ENCODE measurements around the gene EXOC6B. TPM values are rescaled to one million over a fixed set of nuclear protein-coding genes. Genes with fewer than 3 reads are reported as not detected.

EXOC6B gene
- total RNA-seq, 1 donor = 9.2 TPM

DNA sequence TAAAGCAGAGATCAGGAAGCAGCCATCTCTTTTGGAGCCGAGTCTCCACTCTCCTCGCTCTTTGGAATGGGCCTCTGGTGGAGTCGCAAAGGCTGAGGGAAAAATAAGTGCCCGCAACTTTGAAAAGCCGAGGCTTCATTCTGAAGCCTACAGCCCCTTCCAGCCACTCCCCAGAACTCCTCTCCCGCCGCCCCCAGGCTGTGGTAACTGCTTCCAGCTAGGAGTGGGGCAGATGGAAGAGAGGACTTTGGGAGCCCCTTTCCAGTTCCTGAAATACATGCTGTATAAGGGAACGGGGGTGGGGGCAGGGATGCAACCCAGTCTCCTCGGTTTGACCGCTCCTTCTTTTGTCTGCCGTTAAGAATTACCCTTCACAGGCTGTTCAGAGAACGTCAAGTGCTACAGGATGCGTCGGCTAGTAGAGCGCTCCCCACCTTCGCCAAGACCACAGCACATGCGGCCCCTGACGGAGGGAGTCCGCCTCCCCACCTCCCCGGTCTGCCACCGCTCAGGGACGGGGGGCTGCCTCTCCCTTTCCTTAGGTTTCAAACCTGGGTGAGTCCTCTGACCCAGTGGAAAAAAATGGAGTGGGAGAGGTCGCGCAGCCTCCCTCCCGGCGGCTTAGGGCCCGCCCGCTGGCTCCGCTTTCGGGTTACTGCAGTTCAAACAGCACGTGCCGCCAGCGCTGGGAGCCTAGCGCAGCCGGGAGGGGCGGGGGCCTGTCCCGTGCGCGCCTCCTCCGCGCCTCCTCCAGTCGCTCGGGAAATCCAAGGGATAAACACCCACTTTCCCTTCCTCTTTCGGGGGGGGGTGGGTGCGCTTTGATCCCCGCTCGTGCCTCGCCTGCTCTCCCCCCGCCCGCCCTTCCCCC lies 683.0 kb downstream of the EXOC6B start:
- peak in 1 of 3 donors; percentile 17 for DNase-seq (ENCODE audit: low read depth in 2 of 3, low spot score in 2 of 3)

DNA sequence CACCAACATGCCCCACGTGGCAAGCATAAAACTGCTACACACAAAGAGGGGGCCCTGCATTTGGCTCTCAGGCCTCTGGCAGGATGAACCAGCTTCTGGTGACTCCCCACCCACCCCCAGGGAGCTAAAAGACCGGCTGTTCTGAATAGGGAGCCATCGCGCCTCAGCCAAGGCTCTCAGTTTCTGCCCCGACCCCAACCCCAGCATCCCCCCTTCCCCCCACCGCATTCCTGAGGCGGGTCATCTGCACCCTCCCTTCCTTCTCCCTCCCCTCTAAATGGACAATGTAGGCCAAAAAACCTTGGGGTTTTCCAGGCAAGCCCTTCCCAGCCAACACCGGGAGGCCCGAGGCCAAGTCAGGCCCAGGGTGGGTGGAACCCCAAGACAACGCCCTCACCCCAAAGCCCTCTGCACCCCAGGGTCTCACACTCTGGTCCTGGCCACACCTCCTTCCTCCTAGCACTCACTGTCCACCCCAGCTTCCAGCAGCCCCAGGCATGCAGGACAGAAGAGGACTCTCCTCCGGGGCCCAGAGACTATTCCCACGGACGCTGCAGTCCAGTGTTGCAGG lies 683.9 kb downstream of the EXOC6B start:
- DNase-seq (ENCODE audit: low read depth in 2 of 3, low spot score in 2 of 3) = no peak

DNA sequence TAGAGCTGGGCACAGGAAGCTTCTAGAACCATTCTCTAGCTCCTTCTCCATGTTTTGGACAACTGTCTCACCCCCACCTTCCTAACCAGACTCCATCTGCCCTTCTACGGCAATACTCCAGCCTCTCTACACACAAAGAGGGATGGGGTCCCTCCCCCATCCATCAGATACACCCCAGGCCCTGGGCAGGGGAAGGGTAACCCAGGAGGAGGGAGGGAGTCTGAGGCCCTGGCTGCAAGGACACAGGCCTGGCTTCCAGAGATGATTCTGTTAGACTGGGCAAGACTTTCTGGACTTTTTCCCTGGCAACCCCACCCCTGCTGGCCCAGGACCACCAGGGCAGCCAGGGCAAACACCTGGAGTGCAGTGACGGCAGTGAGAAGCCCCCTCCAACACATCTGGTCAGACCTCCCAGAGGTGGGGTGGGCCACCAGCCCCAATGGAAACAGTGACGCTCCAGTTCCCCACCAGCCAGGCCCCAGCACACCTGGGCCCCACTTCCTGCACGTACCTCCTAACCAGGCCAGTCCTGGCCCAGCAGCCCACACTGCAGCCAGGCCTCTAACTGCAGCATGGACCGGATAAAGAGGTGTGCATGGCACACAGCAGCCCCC lies 684.7 kb downstream of the EXOC6B start:
- no peak for DNase-seq (ENCODE audit: low read depth in 2 of 3, low spot score in 2 of 3)

DNA sequence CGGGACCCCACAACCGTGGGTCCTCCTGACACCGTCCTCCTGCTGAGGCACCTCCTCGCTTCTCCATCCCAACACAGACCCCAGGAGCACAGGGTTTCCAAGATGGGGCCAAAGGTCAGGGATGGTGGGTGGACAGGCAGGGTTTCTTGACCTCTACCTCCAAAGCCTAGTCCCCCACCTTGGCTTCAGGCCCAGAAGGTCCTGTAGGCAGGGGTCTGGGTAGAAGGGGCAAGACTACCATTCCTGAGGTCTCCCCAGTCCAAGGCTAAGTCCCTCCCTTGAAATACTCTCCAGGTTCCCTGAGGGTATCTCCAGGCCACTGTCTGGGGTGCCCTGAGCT lies 685.2 kb downstream of the EXOC6B start:
- no peak for DNase-seq (ENCODE audit: low read depth in 2 of 3, low spot score in 2 of 3)

DNA sequence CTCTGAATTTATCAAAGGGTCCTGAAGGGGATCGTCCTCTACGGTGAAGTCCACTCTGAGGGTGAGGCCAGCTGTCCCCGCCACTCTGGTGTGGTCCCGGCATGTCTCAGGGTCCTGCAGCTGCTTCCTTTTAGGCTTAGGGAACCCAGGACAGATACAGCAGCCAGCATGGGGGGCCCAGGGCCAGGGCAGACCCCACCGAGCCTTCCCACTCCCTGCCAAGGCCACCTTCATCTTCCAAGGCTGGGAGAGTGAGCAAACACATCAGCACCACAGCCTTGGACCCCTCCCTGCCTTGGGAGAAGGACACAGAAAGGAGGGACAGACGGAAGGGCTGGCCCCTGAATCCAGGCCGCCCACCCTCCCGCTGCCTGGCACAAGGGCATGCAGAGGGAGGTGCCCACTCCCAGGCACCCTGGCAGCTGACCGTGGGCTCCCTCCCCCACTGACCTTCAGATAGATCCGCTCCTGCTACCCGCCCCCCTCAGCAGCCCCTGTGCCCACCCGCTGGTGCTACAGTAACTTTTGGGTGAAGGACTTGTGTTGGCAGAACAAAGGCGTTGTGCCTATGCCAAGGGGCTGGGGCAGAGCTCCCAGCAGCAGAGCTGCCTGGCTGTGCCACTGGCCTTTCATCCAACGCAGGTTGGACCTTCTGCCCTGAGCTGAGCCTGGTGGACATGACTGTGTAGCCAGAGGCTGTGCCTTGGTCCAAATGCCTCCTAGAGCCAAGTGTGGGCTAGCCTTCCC lies 685.8 kb downstream of the EXOC6B start:
- DNase-seq (ENCODE audit: low read depth in 2 of 3, low spot score in 2 of 3) = no peak

DNA sequence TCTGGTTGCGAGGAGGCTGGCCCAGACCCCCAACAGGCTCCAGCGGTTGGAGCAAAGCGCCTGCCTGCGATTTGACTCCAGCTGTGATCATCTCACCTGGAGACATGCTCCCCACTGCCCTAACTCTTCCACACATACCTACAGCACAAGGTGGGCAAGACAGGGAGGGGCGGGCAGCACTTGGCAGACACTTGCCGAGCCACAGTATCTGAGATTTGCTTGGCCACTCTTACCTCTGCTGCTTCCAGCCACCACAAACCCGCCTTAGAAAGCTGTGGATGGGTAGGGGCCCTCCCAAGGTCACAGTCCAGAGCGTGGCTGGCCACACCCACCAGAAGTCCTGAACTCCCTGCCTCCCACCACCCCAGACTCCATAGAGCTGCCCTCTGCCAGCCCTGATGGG lies 686.4 kb downstream of the EXOC6B start:
- no peak for DNase-seq (ENCODE audit: low read depth in 2 of 3, low spot score in 2 of 3)

DNA sequence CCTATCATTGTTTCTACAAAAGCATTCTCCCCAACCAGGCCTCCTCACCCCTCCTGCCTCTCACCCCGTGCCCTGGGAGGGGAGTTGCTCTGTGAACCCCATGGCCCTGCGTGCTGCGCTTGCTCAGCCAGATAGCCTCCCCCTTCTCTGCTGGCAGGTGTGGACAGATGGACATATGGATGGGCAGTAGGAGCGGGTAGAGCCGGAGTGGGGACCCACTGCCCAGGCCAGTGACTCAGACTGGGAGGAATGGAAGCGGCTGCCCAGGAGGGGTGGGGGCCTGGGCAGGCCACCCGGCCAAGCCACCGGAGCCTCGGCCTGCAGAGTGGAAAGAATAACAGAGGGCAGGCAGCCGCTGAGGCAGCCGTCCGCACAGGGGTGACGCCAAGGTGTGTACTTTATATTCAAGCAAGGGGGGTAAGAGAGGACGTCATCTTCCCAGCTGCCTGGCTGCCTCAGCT lies 686.9 kb downstream of the EXOC6B start:
- DNase-seq (ENCODE audit: low read depth in 2 of 3, low spot score in 2 of 3) = no peak

DNA sequence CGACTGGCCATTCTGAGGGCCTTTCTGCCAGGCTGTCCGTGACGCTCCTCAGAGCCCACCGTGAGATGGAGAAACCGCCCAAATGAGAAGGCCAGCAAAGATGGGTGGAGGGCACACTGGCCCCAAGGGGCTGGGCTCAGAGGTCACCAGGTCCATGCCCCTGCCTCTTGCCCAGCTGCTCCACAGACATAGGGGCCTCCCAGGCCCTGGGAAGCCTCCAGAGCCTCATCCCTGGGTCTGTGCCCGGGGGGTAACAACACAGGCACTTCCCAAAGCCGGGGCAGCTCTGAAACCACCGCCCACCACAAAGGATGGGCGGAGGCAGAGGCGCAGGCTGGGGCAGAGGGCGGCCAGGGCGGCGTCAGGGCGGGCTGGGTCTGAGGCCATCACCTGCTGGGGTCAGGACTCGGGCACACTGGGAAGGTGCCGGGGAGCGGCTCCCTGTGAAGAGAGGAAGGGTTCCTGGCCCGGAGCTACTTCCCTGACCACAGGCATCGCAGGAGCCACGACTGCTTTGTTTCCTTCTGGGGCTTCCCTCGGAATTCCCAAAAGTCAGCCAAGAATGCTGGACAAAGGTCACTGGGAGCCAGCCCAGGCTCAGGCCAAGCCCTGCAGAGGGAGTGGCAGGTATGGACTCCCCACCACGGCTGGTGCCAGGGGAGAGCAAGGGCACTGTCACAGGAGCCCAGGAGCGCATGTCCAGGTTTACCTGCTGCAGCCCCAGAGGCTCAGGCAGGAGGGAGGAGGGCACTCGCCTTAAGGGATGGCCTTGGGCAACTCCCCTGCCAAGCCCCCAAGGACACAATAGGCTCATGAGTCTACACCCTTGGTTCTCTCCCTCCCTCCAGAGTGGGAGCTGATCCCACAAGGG lies 687.6 kb downstream of the EXOC6B start:
- DNase-seq (ENCODE audit: low read depth in 2 of 3, low spot score in 2 of 3) = no peak

DNA sequence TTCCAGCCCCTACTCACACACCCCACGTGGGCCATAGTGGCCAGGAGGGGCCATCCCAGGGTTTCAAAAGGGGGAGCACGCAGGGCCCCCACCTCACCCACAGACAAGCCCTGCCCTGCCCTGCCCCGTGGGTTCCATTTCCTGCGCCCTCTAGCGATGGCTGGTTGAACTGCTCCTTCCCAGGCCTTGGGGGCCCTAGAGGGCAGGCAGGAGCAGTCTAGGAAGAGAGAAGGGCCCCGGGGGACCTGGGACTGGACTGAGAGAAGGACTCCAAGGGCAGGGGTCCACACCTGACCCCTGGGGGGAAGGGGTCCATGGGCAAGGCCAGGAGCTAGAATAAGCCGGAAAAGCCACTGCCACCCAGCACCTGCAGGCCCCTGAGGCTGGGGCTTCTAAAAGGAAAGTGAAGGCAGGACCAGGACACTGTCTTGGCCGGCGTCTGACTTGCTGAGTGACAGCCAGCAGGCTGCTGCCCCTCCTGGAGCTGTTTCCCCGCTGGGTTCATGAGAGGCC lies 688.3 kb downstream of the EXOC6B start:
- DNase-seq (ENCODE audit: low read depth in 2 of 3, low spot score in 2 of 3) = peak in 1 of 3 donors; percentile 67

DNA sequence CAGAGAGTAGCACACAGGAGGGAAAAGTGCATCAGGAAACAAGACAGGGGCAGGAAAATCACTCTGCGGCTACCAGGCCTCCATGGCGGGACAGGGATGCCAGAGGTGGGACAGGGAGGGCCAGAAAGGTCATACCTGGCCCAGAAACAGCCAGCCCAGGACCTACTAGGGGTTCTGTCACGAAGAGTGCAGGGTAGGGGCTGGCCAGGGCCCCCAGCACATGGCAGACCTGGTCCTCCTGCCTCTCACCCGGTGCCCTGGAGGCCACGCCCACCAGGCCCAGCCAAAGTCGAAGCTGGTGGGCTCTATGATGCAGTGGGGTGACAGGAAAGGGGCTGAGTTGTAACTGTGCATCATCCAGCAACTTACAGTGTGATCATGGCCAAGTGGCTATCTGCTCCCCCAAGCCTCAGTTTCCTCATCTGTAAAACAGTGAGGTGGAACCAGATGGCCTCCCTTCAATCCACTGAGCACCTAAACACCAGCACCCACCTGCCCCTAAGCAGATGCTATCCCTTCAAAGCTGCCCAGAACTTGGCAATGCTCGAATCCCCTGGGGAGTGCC lies 688.8 kb downstream of the EXOC6B start:
- DNase-seq (ENCODE audit: low read depth in 2 of 3, low spot score in 2 of 3) = no peak

DNA sequence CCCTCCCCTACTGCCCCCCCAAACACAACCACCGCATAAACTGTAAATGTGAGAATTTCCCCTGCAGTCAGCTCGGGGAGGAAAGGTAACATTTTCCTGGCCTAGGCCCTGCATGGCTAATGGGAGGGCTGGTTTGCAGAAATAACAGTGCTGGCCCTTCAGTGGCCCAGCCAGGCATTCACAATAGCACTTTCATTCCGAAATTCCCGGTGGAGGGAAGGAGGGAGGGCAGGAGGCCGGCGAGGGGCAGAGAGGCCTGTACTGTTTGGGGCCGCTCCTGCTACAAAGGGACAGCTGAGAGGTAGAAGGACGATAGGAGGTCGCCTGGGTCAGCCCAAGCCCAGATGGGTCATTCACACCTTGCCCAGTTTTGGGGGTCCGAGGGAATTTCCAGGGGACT lies 689.5 kb downstream of the EXOC6B start:
- no peak for DNase-seq (ENCODE audit: low read depth in 2 of 3, low spot score in 2 of 3)

DNA sequence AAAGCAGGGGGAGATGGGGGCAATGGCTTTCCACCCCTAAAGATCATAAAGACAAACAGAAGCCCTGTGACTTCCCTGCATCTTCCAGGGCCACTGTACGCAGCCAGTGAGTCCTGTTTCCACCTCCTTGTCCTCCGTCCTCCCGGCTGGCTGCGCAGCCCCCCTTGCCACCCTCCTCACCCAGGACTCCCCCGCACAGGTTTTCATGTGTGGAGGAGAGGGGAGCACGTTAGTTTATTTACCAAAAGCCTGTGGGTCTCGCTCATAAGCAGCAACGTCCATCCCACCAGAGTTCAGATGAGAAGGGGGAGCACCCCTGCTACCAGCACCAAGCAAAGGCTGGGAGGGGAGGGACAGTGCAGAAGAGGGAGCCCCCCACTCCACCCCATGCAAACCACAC lies 689.9 kb downstream of the EXOC6B start:
- no peak for DNase-seq (ENCODE audit: low read depth in 2 of 3, low spot score in 2 of 3)

DNA sequence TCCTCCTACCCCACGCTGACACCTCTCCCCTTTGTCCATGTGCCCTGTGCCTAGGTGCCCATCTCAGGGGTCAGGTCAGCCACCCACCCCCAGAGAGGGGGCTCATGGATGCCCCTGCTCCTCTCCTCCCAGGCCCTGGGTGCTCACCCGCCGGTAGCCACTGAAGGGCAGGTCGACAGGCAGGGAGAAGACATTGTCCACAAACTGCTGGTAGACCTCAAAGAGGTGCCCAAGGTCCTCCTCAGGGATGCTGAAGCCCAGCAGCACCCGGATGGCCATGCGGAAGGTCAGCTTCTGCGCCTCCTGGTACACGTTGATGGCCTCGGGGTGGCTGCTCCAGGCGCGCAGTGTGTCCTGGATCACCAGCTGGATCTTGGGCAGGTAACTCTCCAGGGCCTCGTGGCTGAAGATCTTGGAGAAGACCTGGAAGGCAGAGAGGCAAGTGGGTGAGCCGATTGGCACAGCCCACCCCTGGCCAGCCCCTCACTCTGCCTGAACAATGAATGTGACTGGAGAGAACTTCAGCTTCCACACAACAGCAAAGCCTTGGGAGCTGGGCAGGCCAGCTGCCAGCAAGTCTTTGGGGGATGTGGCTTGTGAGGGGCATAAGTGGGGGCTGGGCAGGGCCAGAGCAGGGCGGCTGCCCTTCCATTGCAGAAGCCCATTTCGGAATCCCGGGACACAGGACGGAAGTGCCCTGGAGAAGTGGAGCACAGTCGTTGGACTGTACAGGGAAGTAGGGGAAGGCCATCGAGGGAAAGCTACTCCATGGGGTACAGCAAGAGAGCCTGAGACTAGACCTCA lies 690.6 kb downstream of the EXOC6B start:
- DNase-seq (ENCODE audit: low read depth in 2 of 3, low spot score in 2 of 3) = no peak

DNA sequence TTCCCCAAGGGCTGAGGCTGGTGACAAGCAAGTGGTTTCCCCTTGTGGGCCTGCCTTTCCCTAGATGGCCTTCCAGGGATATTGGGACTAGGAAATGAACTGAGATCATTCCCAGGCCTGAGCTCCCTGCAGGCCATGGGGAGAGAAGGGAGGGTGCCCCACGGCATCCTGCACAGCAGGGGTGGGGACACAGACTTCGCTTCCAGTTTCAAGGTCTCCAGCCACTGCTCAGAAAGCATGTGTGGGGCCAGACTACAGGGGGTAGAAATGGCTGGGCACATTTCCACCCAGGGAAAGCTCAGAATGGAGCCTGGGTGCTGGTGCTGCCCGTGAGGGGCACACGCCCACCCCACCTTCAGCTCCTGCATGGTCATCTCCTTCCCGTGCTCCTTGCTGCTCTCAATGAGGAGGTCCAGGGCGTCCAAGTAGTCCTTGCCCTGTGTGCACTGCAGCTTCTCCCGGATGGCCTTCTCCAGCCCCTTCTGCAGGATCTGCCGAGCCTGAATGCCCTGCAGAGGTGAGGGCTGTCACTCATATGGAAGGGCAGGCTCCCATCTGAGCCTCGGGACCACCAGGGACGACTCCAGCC lies 691.3 kb downstream of the EXOC6B start:
- no peak for DNase-seq (ENCODE audit: low read depth in 2 of 3, low spot score in 2 of 3)

DNA sequence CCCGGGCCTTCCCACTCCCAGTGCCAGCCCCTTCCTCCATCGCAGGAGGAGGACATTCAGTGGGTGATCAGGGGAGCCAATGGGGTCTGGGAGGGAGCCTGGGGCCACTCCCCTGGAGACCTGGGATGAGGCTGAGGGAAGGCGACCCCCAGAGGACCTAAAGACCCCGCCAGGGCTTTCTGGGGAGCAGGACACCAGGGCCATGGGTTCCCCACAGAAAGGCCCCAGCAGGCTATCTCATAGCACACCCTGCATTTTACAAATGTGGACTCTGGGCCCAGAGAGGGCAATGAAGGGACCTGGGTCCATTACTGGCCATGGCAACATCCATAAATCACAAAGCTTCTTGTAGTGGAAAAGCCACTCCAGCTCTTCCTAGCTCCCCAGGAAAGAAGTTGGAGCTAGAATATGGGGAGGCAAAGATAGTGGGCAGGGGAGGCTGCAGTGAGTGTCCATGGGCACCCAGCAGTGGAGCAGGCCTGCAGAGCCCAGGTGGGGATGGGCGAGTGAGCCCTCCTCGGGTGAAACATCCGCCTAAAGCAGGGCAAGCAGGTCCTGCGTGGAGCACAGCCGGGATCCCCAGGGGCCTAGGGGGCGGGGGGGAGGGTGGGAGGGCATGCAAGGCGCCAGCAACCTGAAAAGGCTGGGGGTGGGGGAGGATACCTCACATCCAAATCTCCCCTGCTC lies 692.0 kb downstream of the EXOC6B start:
- no peak for DNase-seq (ENCODE audit: low read depth in 2 of 3, low spot score in 2 of 3)

DNA sequence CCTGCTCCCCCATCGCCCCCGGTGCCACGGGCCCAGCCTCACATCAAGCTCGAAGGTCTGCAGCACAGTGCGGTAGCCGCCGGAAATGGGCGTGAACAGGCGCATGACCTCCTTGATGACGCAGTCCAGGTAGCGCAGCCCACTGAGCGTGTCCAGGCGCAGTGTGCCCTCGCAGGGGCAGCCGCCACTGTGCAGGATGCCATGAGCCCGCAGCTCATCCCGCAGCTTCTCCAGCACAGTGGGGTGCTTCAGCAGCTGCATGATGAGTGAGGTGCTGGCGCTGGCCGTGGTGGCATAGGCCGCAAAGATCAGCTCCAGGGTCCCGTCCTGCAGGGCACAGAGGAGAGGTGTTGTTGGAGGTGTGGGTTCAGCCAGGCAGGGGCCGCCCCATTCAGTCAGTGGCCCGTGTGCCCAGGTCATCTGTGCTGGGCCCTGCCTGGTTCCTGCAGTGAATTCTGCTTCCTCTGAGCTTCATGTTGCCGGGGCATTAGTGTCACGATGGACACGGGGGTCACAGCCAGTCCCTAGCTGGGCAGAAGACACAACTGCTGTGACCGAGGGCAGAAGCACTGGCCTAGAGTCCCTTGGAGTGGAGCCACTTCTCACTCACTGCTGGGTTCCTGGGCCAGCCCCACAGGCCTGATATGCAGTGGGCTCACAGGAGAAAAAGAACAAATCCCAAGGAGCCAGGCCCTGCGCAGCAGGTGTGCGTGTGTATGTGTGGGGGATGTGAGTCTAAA lies 692.7 kb downstream of the EXOC6B start:
- DNase-seq (ENCODE audit: low read depth in 2 of 3, low spot score in 2 of 3) = no peak
